GM12878 (cell line): ENCODE data around the gene PIGM. TPM values are rescaled to one million over a fixed set of nuclear protein-coding genes. Genes with fewer than 3 reads are reported as not detected.

ENCODE experiments used
- BACH1 ChIP-seq: fragments of 450-650 bp; IDR thresholded peaks from 2 replicates; pipeline ENCODE4 v1.6.1; 2017; ENCODE audit warnings: mild to moderate bottlenecking, borderline replicate concordance
- CHD1 ChIP-seq: IDR thresholded peaks from 2 replicates; pipeline ENCODE4 v1.6.1; 2012; ENCODE audit warnings: low read depth, low read length, improper control_type of control experiment
- CHD2 ChIP-seq: IDR thresholded peaks from 2 replicates; pipeline ENCODE4 v1.6.1; 2011; ENCODE audit warnings: low read depth, low read length, improper control_type of control experiment, borderline replicate concordance
- ESRRA ChIP-seq: IDR thresholded peaks from 2 replicates; pipeline ENCODE4 v1.6.1; 2012; ENCODE audit warnings: mild to moderate bottlenecking, low read length, improper control_type of control experiment
- GATAD2B ChIP-seq: fragments of 450-650 bp; conservative IDR thresholded peaks from 2 replicates; pipeline ENCODE4 v1.6.1; 2017; ENCODE audit warnings: low read depth, mild to moderate bottlenecking, moderate library complexity
- MEF2A ChIP-seq: IDR thresholded peaks from 2 replicates; pipeline ENCODE4 v1.6.1; 2011; ENCODE audit warnings: low read depth, mild to moderate bottlenecking, low read length, moderate library complexity; ENCODE audit not compliant: insufficient read depth
- MYC ChIP-seq: IDR thresholded peaks from 2 replicates; pipeline ENCODE4 v1.6.1; 2011; ENCODE audit warnings: mild to moderate bottlenecking, low read length, moderate library complexity, inconsistent platforms; ENCODE audit not compliant: insufficient read depth, insufficient replicate concordance, insufficient read length, severe bottlenecking
- NFXL1 ChIP-seq: fragments of 450-650 bp; IDR thresholded peaks from 2 replicates; pipeline ENCODE4 v1.6.1; 2017; ENCODE audit warnings: antibody characterized with exemption, mild to moderate bottlenecking, borderline replicate concordance
- RCOR1 ChIP-seq: conservative IDR thresholded peaks from 2 replicates; pipeline ENCODE4 v1.6.1; 2012; ENCODE audit warnings: low read depth, low read length, improper control_type of control experiment
- RFX5 ChIP-seq: IDR thresholded peaks from 2 replicates; pipeline ENCODE4 v1.6.1; 2011; ENCODE audit warnings: low read depth, low read length, improper control_type of control experiment
- SMC3 ChIP-seq: IDR thresholded peaks from 2 replicates; pipeline ENCODE4 v1.6.1; 2011; ENCODE audit warnings: low read length, improper control_type of control experiment, borderline replicate concordance
- TARDBP ChIP-seq: IDR thresholded peaks from 2 replicates; pipeline ENCODE4 v1.6.1; 2016; ENCODE audit warnings: borderline replicate concordance
- YY1 ChIP-seq: IDR thresholded peaks from 2 replicates; pipeline ENCODE4 v1.6.1; 2011; ENCODE audit warnings: low read depth, mild to moderate bottlenecking, low read length
- polyA plus RNA-seq, 11 experiments: library from polyadenylated mRNA; depleted of rRNA in 4 of 11; unstranded in 6 of 11; stranded (reverse) in 5 of 11; fragments of >200 nt; fragmentation: Nextera tagmentation in 4 of 11; fragmentation: Illumina TruSeq in 1 of 11; extraction: Ambion mirVana in 4 of 11; extraction: Trizol in 1 of 11; gene quantifications; 1 replicate in 1 of 11; 2 replicates in 10 of 11; pipeline versions ENCODE4 v1.2.1 to v1.2.3, GENCODE V29; 2011 to 2016; ENCODE audit warnings: inconsistent platforms in 2 of 11, missing spikeins in 2 of 11, low read depth in 1 of 11
- total RNA-seq, 4 experiments: library from RNA; depleted of rRNA in 3 of 4; stranded (reverse); fragments of >200 nt in 3 of 4; fragmentation: Illumina TruSeq in 1 of 4; extraction: Trizol in 1 of 4; gene quantifications; 2 replicates each; pipeline versions ENCODE4 v1.2.1 to v1.2.3, GENCODE V29; 2013 to 2021
- TF ChIP-seq, protein P1 (sequence below): fragments of 450-650 bp; IDR thresholded peaks from 2 replicates; pipeline ENCODE4 v1.6.1; 2016; ENCODE audit warnings: mild to moderate bottlenecking
- TF ChIP-seq, protein P2 (sequence below): fragments of 450-650 bp; IDR thresholded peaks from 2 replicates; pipeline ENCODE4 v1.6.1; 2017; ENCODE audit warnings: mild to moderate bottlenecking, moderate library complexity
- TF ChIP-seq, protein P3 (sequence below): IDR thresholded peaks from 2 replicates; pipeline ENCODE4 v1.6.1; 2012; ENCODE audit warnings: low read depth, low read length, improper control_type of control experiment
- TF ChIP-seq, protein P4 (sequence below): IDR thresholded peaks from 2 replicates; pipeline ENCODE4 v1.6.1; 2012; ENCODE audit warnings: low read depth, low read length, improper control_type of control experiment
- TF ChIP-seq, protein P5 (sequence below): IDR thresholded peaks from 2 replicates; pipeline ENCODE4 v1.6.1; 2012; ENCODE audit warnings: mild to moderate bottlenecking, low read depth, low read length

PIGM gene
- total and polyA plus RNA-seq, 10 of the 15 experiments (the other 5 are each of a cell fraction or from before 2014, with no cell fraction given) = 2.6 to 6.1 (median 4.6) TPM

DNA sequence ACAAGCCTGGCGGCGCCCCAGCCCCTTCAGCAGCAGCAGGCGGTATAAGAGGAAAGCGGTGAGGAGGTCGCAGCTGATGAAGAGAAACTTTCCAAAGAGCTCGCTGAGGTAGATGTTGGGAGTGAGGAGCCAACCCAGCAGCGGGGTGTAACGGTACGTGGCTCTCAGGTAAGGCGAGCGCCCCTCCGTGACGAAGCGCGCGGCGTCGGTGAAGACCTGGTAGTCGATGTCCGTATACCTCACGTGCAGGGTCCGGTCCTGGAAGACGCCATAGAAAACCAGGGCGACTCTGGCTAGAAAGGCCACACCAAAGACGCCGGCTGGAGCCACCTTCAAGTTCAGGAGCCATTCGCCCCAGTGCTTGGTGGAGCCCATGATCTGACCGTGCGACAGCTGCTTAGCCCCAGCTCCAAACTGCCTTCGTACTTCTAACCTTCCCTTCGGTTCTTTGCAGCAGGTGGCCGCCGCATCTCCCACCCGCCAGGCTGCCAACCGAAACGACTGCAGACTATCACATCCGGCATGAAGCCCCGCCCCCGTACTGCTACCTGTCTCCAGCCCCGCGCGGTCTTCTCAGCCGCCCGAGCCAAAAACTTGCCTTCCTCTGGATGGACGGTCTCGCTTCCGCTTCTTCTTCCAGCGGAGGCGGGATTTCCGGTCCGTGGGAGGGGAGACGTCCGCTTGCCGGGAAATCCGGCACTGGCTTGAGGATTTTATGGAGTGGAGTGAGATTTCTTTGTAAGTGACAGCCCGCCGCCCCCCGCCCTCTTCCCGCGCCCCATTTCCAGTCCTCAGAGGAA, at the start of gene PIGM (continued):
- TF ChIP-seq, protein P1, sequence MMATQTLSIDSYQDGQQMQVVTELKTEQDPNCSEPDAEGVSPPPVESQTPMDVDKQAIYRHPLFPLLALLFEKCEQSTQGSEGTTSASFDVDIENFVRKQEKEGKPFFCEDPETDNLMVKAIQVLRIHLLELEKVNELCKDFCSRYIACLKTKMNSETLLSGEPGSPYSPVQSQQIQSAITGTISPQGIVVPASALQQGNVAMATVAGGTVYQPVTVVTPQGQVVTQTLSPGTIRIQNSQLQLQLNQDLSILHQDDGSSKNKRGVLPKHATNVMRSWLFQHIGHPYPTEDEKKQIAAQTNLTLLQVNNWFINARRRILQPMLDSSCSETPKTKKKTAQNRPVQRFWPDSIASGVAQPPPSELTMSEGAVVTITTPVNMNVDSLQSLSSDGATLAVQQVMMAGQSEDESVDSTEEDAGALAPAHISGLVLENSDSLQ = peak; percentile 84
- TF ChIP-seq SMC3 (no peak), CHD2 (peak; percentile 34; the same call in 1 of the 2 replicates), TARDBP (0 out of 2 replicates have a peak, but pooled peaks have one; percentile 32), BACH1 (no peak), RCOR1 (no peak), YY1 (0 out of 2 replicates have a peak, but pooled peaks have one; percentile 22), ESRRA (no peak), RFX5 (0 out of 2 replicates have a peak, but pooled peaks have one; percentile 33), CHD1 (no peak), MEF2A (no peak), GATAD2B (no peak; the same call in 1 of the 2 replicates), NFXL1 (no peak), MYC (no peak)
- TF ChIP-seq, protein P2, sequence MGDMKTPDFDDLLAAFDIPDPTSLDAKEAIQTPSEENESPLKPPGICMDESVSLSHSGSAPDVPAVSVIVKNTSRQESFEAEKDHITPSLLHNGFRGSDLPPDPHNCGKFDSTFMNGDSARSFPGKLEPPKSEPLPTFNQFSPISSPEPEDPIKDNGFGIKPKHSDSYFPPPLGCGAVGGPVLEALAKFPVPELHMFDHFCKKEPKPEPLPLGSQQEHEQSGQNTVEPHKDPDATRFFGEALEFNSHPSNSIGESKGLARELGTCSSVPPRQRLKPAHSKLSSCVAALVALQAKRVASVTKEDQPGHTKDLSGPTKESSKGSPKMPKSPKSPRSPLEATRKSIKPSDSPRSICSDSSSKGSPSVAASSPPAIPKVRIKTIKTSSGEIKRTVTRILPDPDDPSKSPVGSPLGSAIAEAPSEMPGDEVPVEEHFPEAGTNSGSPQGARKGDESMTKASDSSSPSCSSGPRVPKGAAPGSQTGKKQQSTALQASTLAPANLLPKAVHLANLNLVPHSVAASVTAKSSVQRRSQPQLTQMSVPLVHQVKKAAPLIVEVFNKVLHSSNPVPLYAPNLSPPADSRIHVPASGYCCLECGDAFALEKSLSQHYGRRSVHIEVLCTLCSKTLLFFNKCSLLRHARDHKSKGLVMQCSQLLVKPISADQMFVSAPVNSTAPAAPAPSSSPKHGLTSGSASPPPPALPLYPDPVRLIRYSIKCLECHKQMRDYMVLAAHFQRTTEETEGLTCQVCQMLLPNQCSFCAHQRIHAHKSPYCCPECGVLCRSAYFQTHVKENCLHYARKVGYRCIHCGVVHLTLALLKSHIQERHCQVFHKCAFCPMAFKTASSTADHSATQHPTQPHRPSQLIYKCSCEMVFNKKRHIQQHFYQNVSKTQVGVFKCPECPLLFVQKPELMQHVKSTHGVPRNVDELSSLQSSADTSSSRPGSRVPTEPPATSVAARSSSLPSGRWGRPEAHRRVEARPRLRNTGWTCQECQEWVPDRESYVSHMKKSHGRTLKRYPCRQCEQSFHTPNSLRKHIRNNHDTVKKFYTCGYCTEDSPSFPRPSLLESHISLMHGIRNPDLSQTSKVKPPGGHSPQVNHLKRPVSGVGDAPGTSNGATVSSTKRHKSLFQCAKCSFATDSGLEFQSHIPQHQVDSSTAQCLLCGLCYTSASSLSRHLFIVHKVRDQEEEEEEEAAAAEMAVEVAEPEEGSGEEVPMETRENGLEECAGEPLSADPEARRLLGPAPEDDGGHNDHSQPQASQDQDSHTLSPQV = no peak
- TF ChIP-seq, protein P3, sequence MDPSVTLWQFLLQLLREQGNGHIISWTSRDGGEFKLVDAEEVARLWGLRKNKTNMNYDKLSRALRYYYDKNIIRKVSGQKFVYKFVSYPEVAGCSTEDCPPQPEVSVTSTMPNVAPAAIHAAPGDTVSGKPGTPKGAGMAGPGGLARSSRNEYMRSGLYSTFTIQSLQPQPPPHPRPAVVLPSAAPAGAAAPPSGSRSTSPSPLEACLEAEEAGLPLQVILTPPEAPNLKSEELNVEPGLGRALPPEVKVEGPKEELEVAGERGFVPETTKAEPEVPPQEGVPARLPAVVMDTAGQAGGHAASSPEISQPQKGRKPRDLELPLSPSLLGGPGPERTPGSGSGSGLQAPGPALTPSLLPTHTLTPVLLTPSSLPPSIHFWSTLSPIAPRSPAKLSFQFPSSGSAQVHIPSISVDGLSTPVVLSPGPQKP = peak; percentile 76; the same call in 1 of the 2 replicates
- TF ChIP-seq, protein P4, sequence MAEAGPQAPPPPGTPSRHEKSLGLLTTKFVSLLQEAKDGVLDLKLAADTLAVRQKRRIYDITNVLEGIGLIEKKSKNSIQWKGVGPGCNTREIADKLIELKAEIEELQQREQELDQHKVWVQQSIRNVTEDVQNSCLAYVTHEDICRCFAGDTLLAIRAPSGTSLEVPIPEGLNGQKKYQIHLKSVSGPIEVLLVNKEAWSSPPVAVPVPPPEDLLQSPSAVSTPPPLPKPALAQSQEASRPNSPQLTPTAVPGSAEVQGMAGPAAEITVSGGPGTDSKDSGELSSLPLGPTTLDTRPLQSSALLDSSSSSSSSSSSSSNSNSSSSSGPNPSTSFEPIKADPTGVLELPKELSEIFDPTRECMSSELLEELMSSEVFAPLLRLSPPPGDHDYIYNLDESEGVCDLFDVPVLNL = 0 out of 2 replicates have a peak, but pooled peaks have one; percentile 27
- TF ChIP-seq, protein P5, sequence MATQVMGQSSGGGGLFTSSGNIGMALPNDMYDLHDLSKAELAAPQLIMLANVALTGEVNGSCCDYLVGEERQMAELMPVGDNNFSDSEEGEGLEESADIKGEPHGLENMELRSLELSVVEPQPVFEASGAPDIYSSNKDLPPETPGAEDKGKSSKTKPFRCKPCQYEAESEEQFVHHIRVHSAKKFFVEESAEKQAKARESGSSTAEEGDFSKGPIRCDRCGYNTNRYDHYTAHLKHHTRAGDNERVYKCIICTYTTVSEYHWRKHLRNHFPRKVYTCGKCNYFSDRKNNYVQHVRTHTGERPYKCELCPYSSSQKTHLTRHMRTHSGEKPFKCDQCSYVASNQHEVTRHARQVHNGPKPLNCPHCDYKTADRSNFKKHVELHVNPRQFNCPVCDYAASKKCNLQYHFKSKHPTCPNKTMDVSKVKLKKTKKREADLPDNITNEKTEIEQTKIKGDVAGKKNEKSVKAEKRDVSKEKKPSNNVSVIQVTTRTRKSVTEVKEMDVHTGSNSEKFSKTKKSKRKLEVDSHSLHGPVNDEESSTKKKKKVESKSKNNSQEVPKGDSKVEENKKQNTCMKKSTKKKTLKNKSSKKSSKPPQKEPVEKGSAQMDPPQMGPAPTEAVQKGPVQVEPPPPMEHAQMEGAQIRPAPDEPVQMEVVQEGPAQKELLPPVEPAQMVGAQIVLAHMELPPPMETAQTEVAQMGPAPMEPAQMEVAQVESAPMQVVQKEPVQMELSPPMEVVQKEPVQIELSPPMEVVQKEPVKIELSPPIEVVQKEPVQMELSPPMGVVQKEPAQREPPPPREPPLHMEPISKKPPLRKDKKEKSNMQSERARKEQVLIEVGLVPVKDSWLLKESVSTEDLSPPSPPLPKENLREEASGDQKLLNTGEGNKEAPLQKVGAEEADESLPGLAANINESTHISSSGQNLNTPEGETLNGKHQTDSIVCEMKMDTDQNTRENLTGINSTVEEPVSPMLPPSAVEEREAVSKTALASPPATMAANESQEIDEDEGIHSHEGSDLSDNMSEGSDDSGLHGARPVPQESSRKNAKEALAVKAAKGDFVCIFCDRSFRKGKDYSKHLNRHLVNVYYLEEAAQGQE = no peak
